Measurements from ENCODE around the gene STK17B. TPM values are rescaled to one million over a fixed set of nuclear protein-coding genes. Genes with fewer than 3 reads are reported as not detected.

STK17B gene
- total RNA-seq, 1 experiment from 2014 or later: 16.9 TPM

DNA sequence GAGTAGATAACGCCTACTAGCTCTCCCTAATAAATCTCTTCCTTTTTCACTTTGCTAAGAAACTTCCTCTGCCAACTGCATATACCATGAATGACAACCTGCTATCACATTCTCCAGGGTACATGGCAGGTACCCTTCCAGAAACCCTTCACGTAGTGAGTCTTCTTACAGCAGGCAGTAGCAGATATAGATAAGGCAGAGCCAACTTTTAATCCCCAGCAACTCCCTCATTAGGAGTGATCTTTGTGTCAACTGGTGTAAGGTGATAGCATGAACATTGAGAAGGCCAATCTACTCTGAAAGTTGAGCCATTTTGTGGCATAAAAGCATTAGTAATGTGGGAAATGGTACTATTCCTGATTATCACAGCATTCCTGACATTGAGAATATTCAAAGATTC lies 5.7 kb upstream of the STK17B start (continued):
- TF ChIP-seq TCF7L2 (IDR thresholded peaks at IDR 0.05; ENCODE audit: borderline replicate concordance, extremely low read depth, insufficient read depth, insufficient read length) (no peak), FOSL1 (IDR thresholded peaks at IDR 0.05; ENCODE audit: low read depth) (no peak), SRF (IDR thresholded peaks at IDR 0.05; ENCODE audit: low read depth) (no peak), SP1 (IDR thresholded peaks at IDR 0.05; ENCODE audit: low read depth) (no peak), JUND (IDR thresholded peaks at IDR 0.05) (no peak), ZNF274 (IDR thresholded peaks at IDR 0.05; ENCODE audit: low read depth, low read length) (no peak), CEBPB (IDR thresholded peaks at IDR 0.05; ENCODE audit: low read depth) (no peak)

DNA sequence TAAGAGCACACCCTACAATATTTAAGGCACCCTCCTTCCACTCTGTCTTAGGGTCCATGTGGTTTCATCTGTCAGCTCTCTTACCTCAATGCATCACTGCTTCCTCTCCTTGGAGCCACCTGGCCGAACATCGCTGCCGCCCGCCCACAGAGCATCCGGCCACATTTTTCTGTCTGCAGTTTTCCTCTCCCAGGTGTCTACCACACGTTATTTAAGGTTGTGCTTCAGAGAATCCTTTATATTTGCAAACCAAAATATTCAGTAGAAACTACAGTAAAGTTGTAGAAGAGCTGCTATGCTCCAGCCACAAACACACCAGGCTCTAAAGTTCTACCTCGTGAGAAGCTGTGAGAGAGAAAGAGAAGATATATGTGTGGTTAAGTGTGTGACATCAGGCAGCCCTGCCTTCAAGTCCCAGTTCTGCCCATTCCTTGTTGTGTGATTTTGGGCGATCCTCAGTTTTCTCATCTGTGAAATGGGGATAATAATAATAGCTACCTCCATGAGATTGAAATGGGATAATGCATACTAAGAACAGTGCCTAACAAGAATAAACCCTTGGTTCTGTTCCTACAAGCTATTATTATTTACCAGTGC lies 4.9 kb upstream of the STK17B start:
- Histone ChIP-seq H3K27me3 (ENCODE audit: insufficient read depth, low read length) (0 out of 2 replicates have a peak, but pooled peaks cover 5% of the 10 kb centered on the region), H3K4me2 (ENCODE audit: low read length) (no peak overlapping the region), H3K27ac (ENCODE audit: low read depth, low read length) (no peak overlapping the region), H4K20me1 (ENCODE audit: insufficient read depth) (no peaks in the 10 kb centered on the region), H3K9me3 (ENCODE audit: control insufficient read depth in 1 of 2, insufficient read depth in 1 of 2, low read depth in 1 of 2, low read length in 2 of 2) (no peaks in the 10 kb centered on the region), H3K36me3 (ENCODE audit: control insufficient read depth in 1 of 2, insufficient read depth in 2 of 2, low read length in 2 of 2) (no peaks in the 10 kb centered on the region), H3K4me1 (ENCODE audit: control insufficient read depth in 1 of 2, insufficient read depth in 2 of 2, low read length in 2 of 2) (peaks cover 0 to 6% of the 10 kb centered on the region in 2 experiments; a peak in 3 of 4 replicates), H3K79me2 (ENCODE audit: insufficient read depth, low read length) (no peaks in the 10 kb centered on the region), H2AFZ (ENCODE audit: low read depth, low read length, poor library complexity, severe bottlenecking) (no peak overlapping the region), H3K4me3 (replicated peaks in 1 of 2; ENCODE audit: low read depth in 1 of 2, low read length in 2 of 2) (no peak overlapping the region), H3K9me2 (ENCODE audit: insufficient read depth) (no peaks in the 10 kb centered on the region), H3K9ac (ENCODE audit: low read length) (no peak overlapping the region)
- ATAC-seq (no peak), DNase-seq (ENCODE audit: low read depth, low spot score) (no peak)
- CTCF ChIA-PET: no interaction called here
- intact Hi-C loops (cut with micrococcal nuclease): no loop called here
- RAD21 ChIA-PET (ENCODE audit: low non-redundant PET in 1 of 2, low total read pairs in 2 of 2, uncharacterized antibody in 2 of 2, unreplicated experiment in 2 of 2): no interaction called here
- BruUV-seq (replicated peaks): no TSS peak
- POLR2A ChIA-PET: no interaction called here
- TF ChIP-seq EZH2phosphoT487 (IDR thresholded peaks at IDR 0.05; ENCODE audit: borderline replicate concordance) (no peak), YY1 (IDR thresholded peaks at IDR 0.05; ENCODE audit: extremely low read depth, insufficient replicate concordance, low read depth, low read length) (no peak), CBX3 (IDR thresholded peaks at IDR 0.05; ENCODE audit: low read depth) (no peak), SP1 (IDR thresholded peaks at IDR 0.05; ENCODE audit: low read depth) (no peak), ZFX (IDR thresholded peaks at IDR 0.05) (no peak)
- TF ChIP-seq, protein P1, sequence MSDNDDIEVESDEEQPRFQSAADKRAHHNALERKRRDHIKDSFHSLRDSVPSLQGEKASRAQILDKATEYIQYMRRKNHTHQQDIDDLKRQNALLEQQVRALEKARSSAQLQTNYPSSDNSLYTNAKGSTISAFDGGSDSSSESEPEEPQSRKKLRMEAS (IDR thresholded peaks at IDR 0.05): no peak
- TF ChIP-seq, protein P2, sequence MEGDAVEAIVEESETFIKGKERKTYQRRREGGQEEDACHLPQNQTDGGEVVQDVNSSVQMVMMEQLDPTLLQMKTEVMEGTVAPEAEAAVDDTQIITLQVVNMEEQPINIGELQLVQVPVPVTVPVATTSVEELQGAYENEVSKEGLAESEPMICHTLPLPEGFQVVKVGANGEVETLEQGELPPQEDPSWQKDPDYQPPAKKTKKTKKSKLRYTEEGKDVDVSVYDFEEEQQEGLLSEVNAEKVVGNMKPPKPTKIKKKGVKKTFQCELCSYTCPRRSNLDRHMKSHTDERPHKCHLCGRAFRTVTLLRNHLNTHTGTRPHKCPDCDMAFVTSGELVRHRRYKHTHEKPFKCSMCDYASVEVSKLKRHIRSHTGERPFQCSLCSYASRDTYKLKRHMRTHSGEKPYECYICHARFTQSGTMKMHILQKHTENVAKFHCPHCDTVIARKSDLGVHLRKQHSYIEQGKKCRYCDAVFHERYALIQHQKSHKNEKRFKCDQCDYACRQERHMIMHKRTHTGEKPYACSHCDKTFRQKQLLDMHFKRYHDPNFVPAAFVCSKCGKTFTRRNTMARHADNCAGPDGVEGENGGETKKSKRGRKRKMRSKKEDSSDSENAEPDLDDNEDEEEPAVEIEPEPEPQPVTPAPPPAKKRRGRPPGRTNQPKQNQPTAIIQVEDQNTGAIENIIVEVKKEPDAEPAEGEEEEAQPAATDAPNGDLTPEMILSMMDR (IDR thresholded peaks at IDR 0.05 in 2 of 3, conservative IDR thresholded peaks at IDR 0.05 in 1 of 3; ENCODE audit: borderline replicate concordance in 1 of 3, insufficient read depth in 1 of 3, low read depth in 2 of 3, low read length in 2 of 3): no peak

All from HCT116 (cell line).